GM21576 (cell line): ENCODE measurements around the gene TLE5.
"Not testable (repeated sequence)": the region's sequence is repeated elsewhere in the genome, so short reads cannot be mapped to it uniquely, and the experiment has no call there.

ENCODE experiments used
- ATAC-seq: cut with Tn5 transposase; IDR thresholded peaks from one replicate; pipeline ENCODE4 v1.9.1; 2021; ENCODE audit warnings: mild to moderate bottlenecking, moderate library complexity; ENCODE audit not compliant: unreplicated experiment

Gene TLE5

DNA sequence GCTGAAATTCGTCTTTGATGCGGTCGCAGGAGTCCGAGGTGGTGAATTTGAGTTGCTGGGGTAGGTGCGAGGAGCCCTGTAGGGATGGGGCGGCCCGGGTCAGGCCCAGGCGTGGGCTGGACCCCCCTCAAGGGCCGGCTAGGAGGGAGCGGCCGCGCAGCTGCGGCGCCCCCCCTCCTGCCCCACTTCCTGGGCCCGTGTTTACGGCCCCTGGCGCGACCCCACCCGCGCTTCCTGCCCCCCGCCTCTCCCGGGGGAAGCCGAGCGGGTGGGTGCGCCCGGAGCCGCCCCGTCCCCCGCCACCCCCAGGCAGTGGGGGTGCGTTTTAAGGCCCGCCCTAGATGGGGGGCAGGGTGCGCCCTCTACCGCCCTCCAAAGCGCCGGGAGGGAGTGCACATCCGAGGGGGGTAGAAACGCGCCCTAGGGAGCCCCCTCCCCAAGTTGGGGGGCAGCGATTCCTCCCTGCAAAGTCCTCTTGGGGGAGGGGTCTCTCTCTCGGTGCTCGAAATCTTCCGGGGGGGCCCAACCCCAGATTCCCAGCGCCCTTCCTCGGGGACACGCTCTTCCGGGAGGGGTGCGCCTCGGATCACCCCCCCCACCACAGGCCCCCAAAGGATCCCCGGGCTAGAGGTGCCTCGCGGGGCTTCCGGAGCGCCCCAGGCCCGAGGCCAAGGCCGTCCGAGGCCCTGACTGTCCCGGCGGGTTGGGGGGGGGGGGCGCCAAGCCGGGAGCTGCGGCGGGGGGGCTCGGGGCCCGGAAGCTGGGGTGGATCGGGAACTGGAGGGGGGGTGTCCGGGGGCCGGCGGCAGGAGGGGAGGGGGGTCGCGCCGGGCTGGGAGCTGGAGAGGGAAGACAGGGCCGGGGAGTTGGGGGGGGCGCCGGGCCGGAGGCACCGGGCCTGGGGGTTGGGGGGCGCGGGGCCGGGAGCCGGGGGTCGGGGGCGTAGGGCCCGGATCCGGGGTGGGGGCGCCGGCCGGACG is 823 bp downstream of the TLE5 start:
- ATAC-seq, result no peak

DNA sequence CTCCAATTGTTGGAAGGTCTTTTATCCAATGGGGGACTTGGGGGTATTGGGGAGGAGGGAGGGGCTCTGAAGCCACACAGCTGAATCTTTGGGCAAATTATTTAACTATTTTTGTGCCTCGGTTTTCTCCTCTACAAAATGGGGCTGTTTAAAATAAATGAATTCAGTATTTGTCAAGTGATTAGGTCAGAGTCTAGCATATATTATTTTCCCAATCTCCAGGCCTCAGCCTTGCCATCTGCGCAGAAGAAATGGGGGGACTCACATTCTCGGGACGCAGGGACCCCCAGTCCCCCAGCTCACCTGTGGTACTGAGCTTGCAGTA is 1.5 kb downstream of the TLE5 start:
- no peak for ATAC-seq

DNA sequence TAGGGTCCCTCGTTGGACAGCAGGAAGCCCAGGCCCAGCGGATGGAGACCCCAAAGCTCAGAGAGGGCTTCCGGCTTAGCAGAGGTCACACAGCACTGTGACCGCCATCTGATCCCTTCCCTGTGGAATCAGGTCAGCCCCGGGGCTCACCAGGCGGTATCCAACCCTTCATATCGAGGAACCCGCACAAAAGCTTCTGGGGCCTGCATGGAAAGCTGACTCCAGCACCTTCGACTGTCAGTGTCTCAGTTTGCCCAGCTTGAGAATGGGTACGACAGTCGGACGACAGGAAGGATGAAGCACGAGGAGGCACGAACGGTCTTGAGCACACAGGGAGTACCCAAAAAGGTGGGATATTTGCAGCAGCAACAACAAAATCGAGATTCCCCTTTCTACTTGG is 2.6 kb downstream of the TLE5 start:
- no peak for ATAC-seq

DNA sequence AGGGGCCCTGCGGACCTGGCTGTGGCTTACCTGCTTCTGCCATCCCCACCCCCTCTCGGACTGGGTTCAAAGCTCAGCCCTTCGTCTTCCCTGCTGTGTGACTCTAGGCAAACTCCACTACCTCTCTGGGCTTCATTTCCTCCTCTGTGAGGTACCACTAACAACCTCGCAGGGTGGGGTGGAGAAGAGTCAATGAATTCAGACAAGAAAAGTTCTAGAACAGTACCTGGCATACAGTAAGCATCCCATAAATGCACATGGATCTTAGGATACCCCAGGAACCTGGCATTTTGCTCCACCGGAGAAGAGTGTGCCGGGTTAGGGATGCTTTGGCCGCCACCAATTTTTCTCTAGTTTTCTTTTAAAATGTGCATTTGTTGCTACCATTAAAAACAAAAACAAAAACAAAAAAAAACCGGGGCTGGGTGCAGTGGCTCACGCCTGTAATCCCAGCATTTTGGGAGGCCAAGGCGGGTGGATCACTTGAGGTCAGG is 3.4 kb downstream of the TLE5 start:
- no peak for ATAC-seq

DNA sequence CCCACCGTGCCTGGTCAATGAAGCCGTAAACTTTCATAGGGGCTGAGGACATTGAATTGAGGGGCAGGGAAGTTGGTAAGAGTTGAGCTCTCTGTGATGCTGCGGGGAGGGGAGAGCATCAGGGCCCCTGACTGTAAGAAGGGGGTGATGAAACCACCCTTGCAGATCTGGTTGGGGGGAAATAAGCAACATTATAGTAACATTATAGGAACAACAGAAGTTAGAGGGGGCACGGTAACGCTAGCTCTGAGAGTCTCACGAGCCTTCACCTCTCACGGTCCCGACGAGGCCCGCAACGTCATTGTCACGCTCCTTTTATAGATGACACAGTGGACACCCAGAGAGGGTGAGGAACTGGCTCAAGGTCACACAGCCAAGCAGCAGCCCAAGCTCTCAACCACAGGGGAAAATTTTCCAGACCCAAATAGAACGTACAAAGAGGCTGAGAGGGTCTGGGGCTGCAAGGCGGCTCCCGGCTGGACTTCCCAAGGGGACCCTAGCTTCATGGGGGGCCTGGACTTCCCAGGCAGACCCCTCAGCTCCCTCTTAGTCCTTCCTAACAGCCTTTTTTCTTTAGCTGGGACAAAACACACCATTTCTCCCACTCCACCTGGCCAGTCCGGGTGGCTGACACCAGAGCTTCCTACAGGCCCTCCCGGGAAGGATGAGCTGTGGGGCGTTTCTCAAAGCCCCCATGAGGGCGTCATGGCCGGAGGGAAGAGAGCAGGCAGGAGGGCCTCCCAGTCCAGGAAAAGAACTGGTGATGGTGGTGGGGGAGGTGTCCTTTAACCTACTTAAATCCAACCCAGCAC is 4.1 kb downstream of the TLE5 start:
- no peak for ATAC-seq

DNA sequence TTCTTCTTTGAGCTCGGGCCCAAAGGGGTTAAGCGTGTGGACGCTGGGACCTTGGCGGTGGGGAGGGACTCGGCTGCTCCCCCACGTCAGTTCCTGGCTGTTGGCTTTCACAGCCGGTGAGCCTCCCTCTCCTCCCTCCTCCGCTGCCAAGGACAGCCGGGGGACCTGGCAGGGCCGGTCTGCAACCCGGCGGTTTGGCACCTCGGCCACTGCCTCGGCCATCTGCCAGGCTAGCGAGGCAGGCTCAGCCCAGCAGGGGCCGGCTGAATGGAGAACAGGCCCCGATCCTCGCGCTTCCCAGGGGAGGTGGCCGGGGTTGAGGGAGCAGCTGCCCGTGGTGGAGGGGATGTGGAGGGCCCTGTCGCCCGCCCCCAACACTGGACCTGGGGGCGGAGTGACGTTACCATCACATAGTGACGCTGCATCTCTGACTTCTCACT is 5.0 kb downstream of the TLE5 start:
- no peak for ATAC-seq

DNA sequence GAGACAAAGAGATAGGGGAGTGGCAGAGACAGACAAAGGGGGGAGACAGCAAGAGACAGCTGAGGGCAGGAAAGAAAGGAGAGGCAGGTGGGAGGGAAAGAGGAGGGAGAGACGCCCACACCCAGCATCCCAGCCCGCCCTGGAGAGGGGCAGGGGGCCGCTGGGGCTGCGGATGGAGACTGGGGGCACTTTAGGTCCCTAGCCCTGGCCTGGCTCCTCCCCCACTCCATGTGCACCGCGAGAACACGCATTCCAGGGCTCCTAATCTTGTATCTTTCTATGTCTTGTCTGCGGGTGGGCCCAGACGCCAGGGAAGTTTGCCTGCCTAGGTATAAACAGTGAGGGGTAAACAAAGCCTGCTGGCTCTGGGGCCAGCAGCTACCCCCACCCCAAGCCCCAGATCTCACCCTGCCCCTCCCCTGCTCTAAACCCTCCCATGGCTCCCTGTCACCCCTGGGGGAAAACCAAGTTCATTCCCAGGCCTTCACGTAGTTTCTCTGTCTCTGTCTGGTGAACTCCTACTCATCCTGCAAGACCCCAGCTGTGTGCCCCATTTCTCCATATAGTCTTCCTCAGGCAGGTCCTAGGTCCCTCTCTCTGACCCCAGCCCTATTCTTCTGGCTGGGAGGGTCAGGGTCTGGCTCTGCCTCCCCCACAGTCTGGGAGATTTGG is 5.7 kb downstream of the TLE5 start:
- no peak for ATAC-seq

DNA sequence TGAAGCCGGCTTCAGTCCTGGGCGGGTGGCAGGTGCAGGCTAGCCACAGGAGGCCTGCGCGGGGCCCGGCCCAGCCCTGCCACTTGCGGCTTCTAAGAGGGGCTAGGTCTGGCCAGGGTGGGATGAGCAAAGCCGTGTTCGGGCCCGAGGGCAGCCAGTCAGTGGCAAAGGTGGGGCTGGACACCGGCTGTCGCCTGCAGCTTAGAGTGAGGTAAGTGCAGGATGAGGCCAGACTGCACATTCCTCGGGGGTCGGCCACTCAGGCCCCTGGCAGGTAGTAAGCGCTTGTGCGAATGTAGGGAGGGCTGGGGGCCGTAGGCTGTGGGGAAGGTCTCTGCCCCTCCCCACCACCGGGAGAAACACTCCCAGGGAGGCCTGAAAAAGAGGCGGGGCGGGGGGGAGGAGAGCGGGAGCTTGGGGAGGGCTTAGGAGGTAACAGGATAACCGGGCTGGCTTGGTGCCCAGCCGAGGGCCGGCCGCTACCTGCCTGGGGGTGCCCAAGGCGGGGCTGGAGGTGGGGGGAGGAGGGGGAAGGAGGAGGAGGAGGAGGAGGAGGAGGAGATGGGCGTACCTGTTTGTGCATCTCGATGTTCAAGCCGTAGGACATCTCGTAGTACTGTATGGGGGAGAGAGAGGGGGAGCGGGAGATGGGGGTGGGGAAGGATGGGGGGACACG is 6.4 kb downstream of the TLE5 start:
- ATAC-seq, result no peak

DNA sequence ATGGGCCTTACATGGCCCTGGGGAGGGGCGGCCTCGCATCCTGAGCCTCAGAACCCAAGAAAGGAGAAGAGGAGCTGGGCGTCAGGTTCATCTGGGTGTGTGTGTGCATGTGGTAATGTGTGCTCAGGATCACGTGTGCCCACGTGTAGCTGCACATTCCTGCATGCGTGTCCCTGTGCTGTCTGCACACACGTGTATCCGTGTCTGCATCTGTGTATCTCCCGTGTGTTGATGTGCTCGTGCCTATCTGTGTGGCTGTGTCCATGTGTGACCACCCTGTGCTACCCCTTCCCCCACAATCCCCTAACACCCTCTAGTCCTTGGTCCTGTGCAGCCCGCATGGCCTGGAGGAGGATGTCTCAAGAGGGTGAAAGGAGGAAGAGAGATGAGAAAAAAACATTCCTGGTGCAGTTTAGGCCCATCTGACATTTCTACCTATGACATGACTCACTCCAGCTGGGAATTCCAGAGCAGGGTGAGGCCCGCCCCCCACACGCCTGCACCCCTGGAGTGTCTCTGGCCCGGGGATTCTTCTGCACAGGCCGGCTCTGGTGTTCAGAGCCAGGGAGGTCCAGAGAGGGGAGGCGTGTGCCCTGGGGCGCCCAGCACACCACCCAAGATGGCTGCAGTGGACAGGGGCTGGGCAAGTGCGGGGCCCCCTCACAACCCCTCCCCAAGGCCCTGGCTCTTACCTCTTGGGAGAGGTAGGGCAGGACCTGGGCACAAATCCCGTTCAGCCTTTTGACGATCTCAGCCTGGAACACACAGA is 7.1 kb downstream of the TLE5 start:
- no peak for ATAC-seq

DNA sequence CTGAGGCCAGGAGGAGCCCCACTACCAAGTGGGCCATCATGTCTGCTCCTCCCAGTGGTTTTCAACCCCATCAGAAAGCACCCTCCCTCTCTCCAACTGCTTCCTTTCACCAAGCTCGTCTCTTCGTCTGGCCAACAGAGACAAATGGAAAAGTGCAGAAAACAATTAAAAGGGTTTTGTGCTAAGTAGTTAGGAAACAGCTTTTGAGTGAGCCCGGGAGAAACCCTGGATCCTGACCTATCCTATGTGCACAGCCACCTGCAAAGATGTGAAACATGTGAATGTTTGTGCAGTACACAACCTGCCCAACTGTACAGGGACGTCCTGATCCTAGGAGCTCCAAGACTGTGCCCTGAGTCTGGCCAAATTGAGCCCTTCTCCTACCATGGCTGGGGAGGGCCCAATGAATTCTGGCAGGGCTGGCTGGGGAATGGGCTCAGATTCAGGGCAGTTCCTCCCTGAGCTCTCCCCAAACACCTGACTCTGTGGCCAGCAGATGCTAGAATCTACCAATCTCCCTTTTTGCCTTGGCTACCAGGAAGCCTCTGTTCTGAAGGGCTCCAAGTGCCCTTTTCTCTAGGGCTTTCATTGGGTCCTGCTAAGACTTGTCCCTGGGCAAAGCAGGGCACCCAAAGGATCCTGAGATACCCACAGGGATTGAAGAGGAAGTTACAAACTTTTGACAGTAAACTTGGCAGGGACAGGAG is 7.9 kb downstream of the TLE5 start:
- ATAC-seq, result no peak

DNA sequence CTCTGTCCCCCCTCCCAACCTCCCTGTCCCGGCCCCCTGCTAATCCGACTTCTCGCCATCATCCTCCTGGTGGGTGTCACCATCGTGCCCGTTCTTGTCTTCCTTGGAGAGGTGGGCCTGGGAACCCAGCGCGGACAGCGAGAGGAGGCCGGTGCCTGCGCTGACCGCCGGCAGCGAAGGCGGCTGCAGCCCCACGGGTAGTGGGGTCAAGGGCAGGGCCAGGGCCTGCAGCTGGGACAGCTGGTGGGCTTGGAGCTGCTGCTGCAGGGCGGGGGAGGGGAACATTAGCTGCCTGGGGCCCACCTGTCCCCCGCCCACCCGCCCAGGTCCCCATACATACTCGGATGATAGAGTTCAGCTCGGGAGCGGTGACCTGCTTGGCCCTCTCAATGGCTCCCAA is 8.5 kb downstream of the TLE5 start:
- no peak for ATAC-seq

DNA sequence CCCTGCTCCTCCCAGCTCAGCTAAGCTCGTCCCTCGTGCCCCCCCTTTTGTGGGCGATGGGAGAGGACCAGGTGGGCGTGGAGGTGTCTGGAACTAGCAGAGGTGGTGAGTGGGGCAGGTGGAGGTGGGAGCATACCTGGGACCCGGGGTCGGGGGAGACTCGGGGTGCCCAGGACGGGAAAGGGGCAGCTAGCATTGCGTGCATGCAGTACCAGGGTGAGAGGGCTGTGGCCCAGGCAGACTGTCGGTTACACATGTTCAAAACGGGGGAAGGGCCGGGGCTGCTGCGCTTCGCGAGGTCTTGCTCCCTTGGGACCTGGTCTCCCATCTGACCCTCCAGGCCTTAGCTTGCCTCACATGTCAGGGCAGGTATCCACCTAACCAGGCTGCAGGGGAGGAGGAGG is 9.1 kb downstream of the TLE5 start:
- ATAC-seq, result no peak

DNA sequence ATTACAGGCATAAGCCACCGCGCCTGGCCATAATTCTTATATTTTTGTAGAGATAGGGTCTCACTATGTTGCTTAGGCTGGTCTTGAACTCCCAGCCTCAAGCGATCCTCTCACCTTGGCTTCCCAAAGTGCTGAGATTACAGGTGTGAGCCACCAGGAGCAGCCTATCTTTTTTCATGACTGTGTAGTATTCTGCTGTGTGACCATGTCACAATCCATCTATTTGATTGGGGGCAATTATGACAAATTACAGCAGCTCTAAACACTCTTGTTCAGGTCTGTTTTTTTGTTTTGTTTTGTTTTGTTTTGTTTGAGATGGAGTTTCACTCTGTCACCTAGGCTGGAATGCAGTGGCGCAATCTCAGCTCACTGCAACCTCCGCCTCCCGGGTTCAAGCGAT is 12.3 kb downstream of the TLE5 start:
- ATAC-seq, result not testable (repeated sequence)

DNA sequence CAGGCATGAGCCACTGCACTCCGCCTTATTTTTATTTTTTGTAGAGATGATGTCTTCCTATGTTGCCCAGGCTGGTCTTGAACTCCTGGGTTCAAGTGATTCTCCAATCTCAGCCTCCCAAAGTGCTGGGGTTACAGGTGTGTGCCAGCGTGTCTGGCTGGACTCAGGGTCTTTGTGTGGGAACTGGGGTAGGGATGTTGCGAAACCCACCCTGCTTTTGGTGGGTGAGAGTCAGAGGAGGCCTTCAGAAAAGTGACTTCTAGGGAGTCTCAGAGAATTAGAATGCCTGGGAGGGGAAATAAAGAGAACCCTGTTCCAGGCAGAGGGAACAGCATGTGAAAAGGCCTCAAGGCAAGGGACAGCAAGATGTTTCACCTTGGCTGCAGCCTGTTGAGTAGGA is 13.2 kb downstream of the TLE5 start:
- no peak for ATAC-seq

DNA sequence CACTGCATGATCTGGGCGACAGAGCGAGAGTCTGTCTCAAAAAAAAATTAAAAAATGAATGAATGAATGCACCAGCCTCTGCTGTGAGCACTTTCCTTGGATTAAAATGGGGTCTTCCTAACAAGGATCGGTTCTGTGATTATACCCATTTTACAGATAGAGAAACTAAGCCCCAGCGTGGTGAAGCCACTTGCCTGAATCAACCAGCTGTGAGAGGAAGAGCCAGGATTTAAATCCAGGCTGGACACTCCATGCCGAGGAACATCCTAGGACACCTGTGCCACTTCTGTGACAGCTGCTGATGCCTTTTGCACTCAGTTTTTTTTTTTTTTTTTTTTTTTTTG is 14.1 kb downstream of the TLE5 start:
- no peak for ATAC-seq

DNA sequence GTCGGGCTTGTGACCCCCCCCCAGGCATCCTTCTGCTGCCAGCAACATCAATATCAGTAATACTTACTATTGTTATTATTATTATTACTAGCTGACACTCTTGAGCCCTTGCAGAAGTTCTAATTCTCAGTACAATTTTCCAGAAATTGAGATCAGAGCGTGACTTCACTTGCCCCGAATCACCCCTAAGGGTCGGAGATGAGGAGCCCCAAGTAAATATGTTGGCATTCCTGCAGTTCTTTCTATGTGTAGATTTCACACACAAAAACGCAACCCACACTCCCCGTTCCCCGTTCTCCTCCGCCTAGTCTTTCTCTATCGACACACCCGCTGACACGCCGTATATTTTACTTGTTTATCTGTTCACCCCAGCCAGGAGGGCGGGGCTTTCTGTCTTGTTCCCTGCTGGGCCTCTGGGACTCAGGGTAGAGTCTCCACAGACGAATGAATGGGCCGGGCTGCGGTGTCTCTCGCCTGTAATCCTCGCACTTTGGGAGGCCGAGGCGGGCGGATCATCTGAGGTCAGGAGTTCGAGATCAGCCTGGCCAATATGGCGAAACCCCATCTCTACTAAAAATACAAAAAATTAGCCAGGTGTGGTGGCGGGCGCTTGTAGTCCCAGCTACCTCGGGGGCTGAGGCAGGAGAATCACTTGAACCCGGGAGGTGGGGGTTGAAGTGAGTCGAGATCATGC is 14.7 kb downstream of the TLE5 start:
- no peak for ATAC-seq

DNA sequence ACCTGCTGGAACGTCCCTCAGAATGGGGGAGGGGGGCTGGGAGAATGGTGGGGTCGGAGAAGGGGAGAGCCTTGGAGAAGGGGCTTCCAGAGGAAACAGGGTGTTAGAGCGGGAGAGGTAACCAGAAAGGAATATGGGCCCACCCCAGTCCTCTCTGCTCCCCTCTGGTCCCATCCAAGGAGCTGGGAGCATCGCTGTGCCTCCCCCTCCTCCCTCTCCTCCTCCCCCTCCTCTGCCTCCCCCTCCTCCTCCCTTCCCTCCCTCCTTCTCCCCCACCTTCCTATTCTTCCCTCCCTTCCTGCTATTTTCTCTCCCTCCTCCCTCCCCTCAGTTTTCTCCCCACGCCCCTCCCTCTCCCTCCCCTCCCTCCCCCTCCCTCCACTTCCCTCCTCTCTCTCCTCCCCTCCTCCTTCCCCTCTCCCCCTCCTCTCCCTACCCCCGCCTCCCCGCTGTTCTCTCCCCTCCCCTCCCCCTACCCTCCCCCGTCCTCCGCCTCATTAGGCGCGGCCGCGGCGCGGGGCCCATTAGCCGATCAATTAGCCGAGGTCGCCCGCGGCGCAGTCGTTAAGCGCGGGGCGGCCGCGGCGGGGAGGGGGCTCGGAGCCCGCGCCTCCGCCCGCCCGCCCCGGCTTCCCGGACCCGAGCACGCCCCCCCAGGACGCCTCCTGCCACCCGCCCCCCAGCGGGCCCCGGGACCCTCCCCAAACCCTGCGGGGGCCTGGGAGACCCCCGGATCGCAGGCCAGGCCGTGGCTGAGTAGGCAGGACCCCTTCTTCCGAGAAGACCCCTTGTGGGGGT is 15.4 kb downstream of the TLE5 start:
- no peak for ATAC-seq
